B cell (primary cell): ENCODE measurements around the gene PKDREJ. TPM values are rescaled to one million over a fixed set of nuclear protein-coding genes. Genes with fewer than 3 reads are reported as not detected.
A peak's percentile ranks its signal among the peaks of the same experiment; 100 is the strongest.
"Not testable (repeated sequence)": the region's sequence is repeated elsewhere in the genome, so short reads cannot be mapped to it uniquely, and the experiment has no call there.

Source experiments
- ATAC-seq: fragments of 200-7000 bp; cut with Tn5 transposase; one replicate; pipeline ENCODE4 v1.10.0; 2021; ENCODE audit warnings: low read depth, mild to moderate bottlenecking, moderate number of reproducible peaks, moderate library complexity
- CTCF ChIA-PET: fragments of 350-600 bp; sonication (Branson Sonifier 250); formaldehyde crosslinking; loops from one replicate; lab custom pipeline; 2021; ENCODE audit warnings: antibody characterized with exemption, inconsistent platforms; lab: Charles Lee
- POLR2A ChIA-PET: fragments of 350-600 bp; sonication (Branson Sonifier 250); formaldehyde crosslinking; loops from one replicate; lab custom pipeline; 2021; ENCODE audit warnings: antibody characterized with exemption; lab: Charles Lee
- DNase-seq: peaks from one replicate; pipeline ENCODE4 v3.0.0; 2013
- H2AFZ ChIP-seq: 2 replicates; pipeline ENCODE4 v1.6.1; 2012; ENCODE audit warnings: mild to moderate bottlenecking, low read depth, low read length; ENCODE audit not compliant: insufficient read depth, poor library complexity, severe bottlenecking
- H3K27ac ChIP-seq, 2 donors: 1 replicate in 1 of 2; 2 replicates in 1 of 2; pipeline ENCODE4 v1.5.1; 2012 to 2013; ENCODE audit warnings: low read length in 2 of 2, mild to moderate bottlenecking in 2 of 2, moderate library complexity in 1 of 2
- H3K27me3 ChIP-seq, 4 experiments: fragments of 200-600 bp in 1 of 4; sonication (generic) in 1 of 4; replicated peaks in 1 of 4; 1 replicate in 2 of 4; 2 replicates in 2 of 4; pipeline versions ENCODE4 v1.6.1 to v1.7.0; 2013 to 2016; ENCODE audit warnings: low read length in 3 of 4, mild to moderate bottlenecking in 2 of 4, mixed read lengths in 1 of 4, moderate library complexity in 1 of 4; ENCODE audit not compliant: insufficient read depth in 4 of 4, control insufficient read depth in 3 of 4; ENCODE audit errors: control extremely low read depth in 1 of 4
- H3K36me3 ChIP-seq, 2 experiments: replicated peaks in 1 of 2; 1 replicate in 1 of 2; 2 replicates in 1 of 2; pipeline versions ENCODE4 v1.6.1 to v1.7.1; 2013; ENCODE audit warnings: low read length in 1 of 2; ENCODE audit not compliant: insufficient read depth in 2 of 2, control insufficient read depth in 1 of 2; ENCODE audit errors: control extremely low read depth in 1 of 2, extremely low read depth in 1 of 2
- H3K4me1 ChIP-seq, 2 donors: fragments of 200-600 bp in 1 of 2; sonication (generic) in 1 of 2; 1 replicate in 1 of 2; 2 replicates in 1 of 2; pipeline versions ENCODE4 v1.5.1 to v1.6.1; 2013 to 2017; ENCODE audit warnings: low read length in 2 of 2; ENCODE audit not compliant: control insufficient read depth in 2 of 2, insufficient read depth in 2 of 2
- H3K4me2 ChIP-seq: replicated peaks from 2 replicates; pipeline ENCODE3; 2012; ENCODE audit warnings: mild to moderate bottlenecking, low read depth, low read length; ENCODE audit not compliant: poor library complexity, severe bottlenecking
- H3K4me3 ChIP-seq, 5 experiments: fragments of 200-600 bp in 1 of 5; sonication (generic) in 1 of 5; 1 replicate in 3 of 5; 2 replicates in 2 of 5; pipeline versions ENCODE4 v1.5.1 to v1.7.0; 2011 to 2016; ENCODE audit warnings: low read length in 4 of 5, mild to moderate bottlenecking in 4 of 5, low read depth in 2 of 5, control low read depth in 1 of 5, moderate library complexity in 1 of 5; ENCODE audit not compliant: insufficient read depth in 1 of 5; ENCODE audit errors: control extremely low read depth in 1 of 5, extremely low read depth in 1 of 5
- H3K79me2 ChIP-seq: fragments of 200-600 bp; sonication (generic); one replicate; pipeline ENCODE4 v1.6.0; 2016; ENCODE audit warnings: low read length; ENCODE audit not compliant: control insufficient read depth, insufficient read depth
- H3K9ac ChIP-seq: fragments of 200-600 bp; sonication (generic); 2 replicates; pipeline ENCODE4 v1.6.1; 2017; ENCODE audit warnings: mild to moderate bottlenecking, low read length, moderate library complexity
- H3K9me3 ChIP-seq, 3 donors: one replicate each; pipeline versions ENCODE4 v1.6.1 to v1.7.1; 2013; ENCODE audit warnings: low read length in 2 of 3; ENCODE audit not compliant: control insufficient read depth in 2 of 3, insufficient read depth in 1 of 3; ENCODE audit errors: control extremely low read depth in 1 of 3
- H4K20me1 ChIP-seq: 2 replicates; pipeline ENCODE4 v1.6.0; 2012; ENCODE audit warnings: mild to moderate bottlenecking, low read length; ENCODE audit not compliant: insufficient read depth, control insufficient read depth, poor library complexity, severe bottlenecking
- H3K27ac Mint-ChIP-seq: one replicate; pipeline ENCODE4 v1.8.0; 2021; ENCODE audit warnings: mixed read lengths
- H3K27me3 Mint-ChIP-seq: one replicate; pipeline ENCODE4 v1.8.0; 2021; ENCODE audit warnings: mixed read lengths
- H3K4me1 Mint-ChIP-seq: one replicate; pipeline ENCODE4 v1.8.0; 2021; ENCODE audit warnings: mixed read lengths
- H3K4me3 Mint-ChIP-seq: one replicate; pipeline ENCODE4 v1.8.0; 2021; ENCODE audit warnings: mixed read lengths
- H3K9me3 Mint-ChIP-seq: one replicate; pipeline ENCODE4 v1.8.0; 2022; ENCODE audit warnings: mixed read lengths; ENCODE audit not compliant: insufficient read depth
- EZH2 ChIP-seq: IDR thresholded peaks from 2 replicates; pipeline ENCODE4 v1.6.1; 2012; ENCODE audit warnings: borderline replicate concordance, low read depth, mild to moderate bottlenecking, moderate library complexity, low read length; ENCODE audit not compliant: insufficient read depth, poor library complexity, severe bottlenecking
- WGBS: methylation state at CpG from one replicate; pipeline ENCODE4 v1.1.5; 2013; ENCODE audit warnings: missing lambda C conversion rate; ENCODE audit not compliant: insufficient coverage; 5-methylcytosine and 5-hydroxymethylcytosine counted together
- intact Hi-C: fragments of 100-400 bp; cut with micrococcal nuclease; formaldehyde crosslinking; loops from one replicate; pipeline ENCODE4 v1.10.0; 2022
- polyA plus RNA-seq: library from polyadenylated mRNA; depleted of rRNA; stranded (reverse); fragments of >200 nt; gene quantifications from 2 replicates; pipeline ENCODE4 v1.2.3, GENCODE V29; 2012
- total RNA-seq, 2 donors: library from RNA; stranded (reverse); fragments of 120-200 nt in 1 of 2; gene quantifications; 1 replicate in 1 of 2; 2 replicates in 1 of 2; pipeline versions ENCODE4 v1.2.3 to v1.2.4, GENCODE V29; 2013 to 2022
- TF ChIP-seq, protein P1 (sequence below): fragments of 200-600 bp; IDR thresholded peaks from one replicate; pipeline ENCODE4 v1.8.0; 2022; ENCODE audit warnings: antibody characterized with exemption, mild to moderate bottlenecking

PKDREJ gene
- total and polyA plus RNA-seq, 2 donors (not counting 1 experiment from before 2014, with no cell fraction given): not detected

DNA sequence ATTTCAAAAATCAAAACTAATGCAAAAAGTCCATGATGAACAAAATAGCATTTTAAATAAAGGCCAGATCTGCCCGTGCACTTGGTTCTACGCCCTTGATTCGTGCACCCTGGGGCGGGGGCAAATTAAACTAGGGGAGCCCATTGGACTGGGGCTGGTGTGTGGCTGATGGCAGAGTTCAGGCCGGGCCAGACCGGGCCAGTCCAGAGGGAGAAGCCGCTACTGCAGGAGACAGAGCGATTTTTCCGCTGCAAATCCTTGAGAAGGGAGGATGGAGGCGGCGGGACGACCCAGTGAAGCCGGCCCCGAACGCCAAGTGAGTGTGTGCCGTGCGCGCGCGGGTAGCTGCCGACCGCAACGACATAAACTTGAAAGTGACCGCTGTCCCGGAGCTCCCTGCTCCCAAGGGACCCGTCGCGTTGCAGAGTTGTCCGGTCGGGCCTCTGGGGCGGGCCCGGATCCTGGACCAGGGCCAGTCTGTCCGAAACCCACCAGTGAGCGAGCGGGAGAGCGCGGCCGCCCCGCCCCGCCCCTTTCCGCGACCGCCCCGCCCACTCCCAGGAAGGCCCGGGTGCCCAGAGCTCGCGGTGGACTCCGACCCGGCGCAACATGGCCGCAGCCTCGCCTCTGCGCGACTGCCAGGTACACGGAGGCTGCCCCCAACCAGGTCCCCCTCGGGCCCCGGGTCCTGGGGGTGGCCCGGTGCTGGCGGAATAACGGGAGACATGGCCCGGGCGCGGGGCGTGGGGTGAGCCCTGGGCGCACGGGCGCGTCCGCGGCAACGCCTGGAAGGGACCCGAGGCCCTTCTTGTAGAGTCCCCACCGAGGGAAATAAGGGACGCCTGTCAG, 4.5 kb upstream of the PKDREJ start, which contains the start of gene TTC38:
TTC38 (plus strand) TSS at position 578 of the 849 bp plus-strand sequence; CDS start at position 610, 32 bp downstream.
- CTCF ChIA-PET: interaction anchor here (0.8 kb wide), 1 partner anchor 28 kb away, joined by 3 read pairs; no protein-coding TSS in a partner anchor
- intact Hi-C loops: loop anchor here (1.0 kb wide), 2 partner anchors 17 to 29 kb away; partner anchors contain the start of genes CDPF1 and GTSE1
- H3K4me2 ChIP-seq: peak within 1 kb of the TSS; percentile 91
- TF ChIP-seq, protein P1, sequence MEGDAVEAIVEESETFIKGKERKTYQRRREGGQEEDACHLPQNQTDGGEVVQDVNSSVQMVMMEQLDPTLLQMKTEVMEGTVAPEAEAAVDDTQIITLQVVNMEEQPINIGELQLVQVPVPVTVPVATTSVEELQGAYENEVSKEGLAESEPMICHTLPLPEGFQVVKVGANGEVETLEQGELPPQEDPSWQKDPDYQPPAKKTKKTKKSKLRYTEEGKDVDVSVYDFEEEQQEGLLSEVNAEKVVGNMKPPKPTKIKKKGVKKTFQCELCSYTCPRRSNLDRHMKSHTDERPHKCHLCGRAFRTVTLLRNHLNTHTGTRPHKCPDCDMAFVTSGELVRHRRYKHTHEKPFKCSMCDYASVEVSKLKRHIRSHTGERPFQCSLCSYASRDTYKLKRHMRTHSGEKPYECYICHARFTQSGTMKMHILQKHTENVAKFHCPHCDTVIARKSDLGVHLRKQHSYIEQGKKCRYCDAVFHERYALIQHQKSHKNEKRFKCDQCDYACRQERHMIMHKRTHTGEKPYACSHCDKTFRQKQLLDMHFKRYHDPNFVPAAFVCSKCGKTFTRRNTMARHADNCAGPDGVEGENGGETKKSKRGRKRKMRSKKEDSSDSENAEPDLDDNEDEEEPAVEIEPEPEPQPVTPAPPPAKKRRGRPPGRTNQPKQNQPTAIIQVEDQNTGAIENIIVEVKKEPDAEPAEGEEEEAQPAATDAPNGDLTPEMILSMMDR: no peak
- TF ChIP-seq EZH2: no peak
- no peaks in the 10 kb centered on the region for H4K20me1 ChIP-seq
- peak; percentile 95 for ATAC-seq
- H3K4me1 Mint-ChIP-seq: peaks cover 16% of the 10 kb centered on the region
- H3K4me3 Mint-ChIP-seq: peak within 1 kb of the TSS; percentile 85
- H3K36me3 ChIP-seq: no peaks in the 10 kb centered on the region
- DNase-seq: peak; percentile 62
- peak within 1 kb of the TSS in 4 of 5 experiments; percentile 68 to 80 (median 72) for H3K4me3 ChIP-seq
- POLR2A ChIA-PET: interaction anchor here (0.6 to 1.5 kb wide), 4 partner anchors 17 to 1551 kb away, joined by 3 to 10 read pairs (median 4); partner anchors contain the start of gene CDPF1
- H3K9me3 ChIP-seq: peaks cover 0 to 11% (median 0%) of the 10 kb centered on the region in 3 donors
- peak within 1 kb of the TSS; percentile 70 for H3K9ac ChIP-seq
- 1% methylated on average over 74 of the region's 74 CpGs for WGBS
- peaks cover 4 to 8% of the 10 kb centered on the region in 2 donors for H3K4me1 ChIP-seq
- H3K27ac ChIP-seq: peak within 1 kb of the TSS in 1 of 2 donors; percentile 49
- H3K27me3 Mint-ChIP-seq: peaks cover 26% of the 10 kb centered on the region
- no peaks in the 10 kb centered on the region for H3K9me3 Mint-ChIP-seq
- peak within 1 kb of the TSS; percentile 84 for H2AFZ ChIP-seq
- peaks cover 0 to 13% (median 8%) of the 10 kb centered on the region in 4 experiments for H3K27me3 ChIP-seq
- peak within 1 kb of the TSS; percentile 46 for H3K27ac Mint-ChIP-seq
- H3K79me2 ChIP-seq: no peaks in the 10 kb centered on the region

DNA sequence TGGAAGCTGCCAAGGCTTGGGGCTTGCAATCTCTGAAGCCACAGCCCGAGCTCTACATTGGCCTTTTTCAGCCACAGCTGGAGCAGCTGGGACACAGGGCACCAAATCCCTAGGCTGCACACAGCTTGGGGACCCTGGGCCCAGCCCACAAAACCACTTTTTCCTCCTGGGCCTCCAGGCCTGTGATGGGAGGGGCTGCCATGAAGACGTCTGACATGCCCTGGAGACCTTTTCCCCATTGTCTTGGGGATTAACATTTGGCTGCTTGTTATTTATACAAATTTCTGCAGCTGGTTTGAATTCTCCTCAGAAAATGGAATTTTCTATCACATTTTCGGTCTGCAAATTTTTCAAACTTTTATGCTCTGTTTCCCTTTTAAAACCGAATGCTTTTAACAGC, 2.5 kb upstream of the PKDREJ start:
- Histone ChIP-seq H3K27me3 (peaks cover 0 to 32% (median 20%) of the 10 kb centered on the region in 4 experiments), H3K9me3 (peaks cover 0 to 17% (median 0%) of the 10 kb centered on the region in 3 donors)
- Mint-ChIP-seq H3K4me1 (peaks cover 16% of the 10 kb centered on the region), H3K27me3 (peaks cover 45% of the 10 kb centered on the region)
- CTCF ChIA-PET, intact Hi-C loops, H2AFZ ChIP-seq, H4K20me1 ChIP-seq, H3K4me1 ChIP-seq, H3K27ac Mint-ChIP-seq, H3K27ac ChIP-seq, H3K9me3 Mint-ChIP-seq, H3K36me3 ChIP-seq, H3K4me2 ChIP-seq, ATAC-seq, H3K79me2 ChIP-seq, H3K9ac ChIP-seq, H3K4me3 ChIP-seq, DNase-seq, H3K4me3 Mint-ChIP-seq: not testable (repeated sequence)
- POLR2A ChIA-PET: interaction anchor here (0.6 kb wide), 1 partner anchor 494 kb away, joined by 9 read pairs; no protein-coding TSS in a partner anchor
- WGBS: 91% methylated on average over 3 of the region's 4 CpGs

DNA sequence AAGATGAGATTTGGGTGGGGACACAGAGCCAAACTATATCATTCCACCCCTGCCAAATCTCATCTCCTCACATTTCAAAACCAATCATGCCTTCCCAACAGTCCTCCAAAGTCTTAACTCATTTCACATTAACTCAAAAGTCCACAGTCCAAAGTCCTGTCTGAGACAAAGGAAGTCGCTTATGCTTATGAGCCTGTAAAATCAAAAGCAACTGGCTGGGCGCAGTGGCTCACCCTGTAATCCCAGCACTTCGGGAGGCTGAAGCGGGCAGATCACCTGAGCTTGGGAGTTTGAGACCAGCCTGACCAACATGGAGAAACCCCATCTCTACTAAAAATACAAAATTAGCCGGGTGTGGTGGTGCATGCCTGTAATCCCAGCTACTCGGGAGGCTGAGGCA, 1.4 kb upstream of the PKDREJ start:
- CTCF ChIA-PET, H4K20me1 ChIP-seq, H3K36me3 ChIP-seq, H3K4me1 ChIP-seq, H3K27ac Mint-ChIP-seq, H3K27ac ChIP-seq, POLR2A ChIA-PET, H2AFZ ChIP-seq, ATAC-seq, H3K4me3 Mint-ChIP-seq, H3K4me3 ChIP-seq, intact Hi-C loops, H3K9me3 Mint-ChIP-seq, H3K4me2 ChIP-seq, H3K79me2 ChIP-seq, H3K9ac ChIP-seq, DNase-seq: not testable (repeated sequence)
- peaks cover 0 to 17% (median 0%) of the 10 kb centered on the region in 3 donors for H3K9me3 ChIP-seq
- 92% methylated on average over 2 of the region's 6 CpGs for WGBS
- H3K27me3 Mint-ChIP-seq: peaks cover 56% of the 10 kb centered on the region
- H3K27me3 ChIP-seq: peaks cover 0 to 40% (median 28%) of the 10 kb centered on the region in 4 experiments
- peaks cover 16% of the 10 kb centered on the region for H3K4me1 Mint-ChIP-seq
